ENCODE measurements around the gene TLR7. TPM values are rescaled to one million over a fixed set of nuclear protein-coding genes. Genes with fewer than 3 reads are reported as not detected.

Gene TLR7
- total and polyA plus RNA-seq, 9 of the 15 experiments (the other 6 are each of a cell fraction or from before 2014, with no cell fraction given) = 0.04 to 0.13 (median 0.07) TPM; not detected in 6

DNA sequence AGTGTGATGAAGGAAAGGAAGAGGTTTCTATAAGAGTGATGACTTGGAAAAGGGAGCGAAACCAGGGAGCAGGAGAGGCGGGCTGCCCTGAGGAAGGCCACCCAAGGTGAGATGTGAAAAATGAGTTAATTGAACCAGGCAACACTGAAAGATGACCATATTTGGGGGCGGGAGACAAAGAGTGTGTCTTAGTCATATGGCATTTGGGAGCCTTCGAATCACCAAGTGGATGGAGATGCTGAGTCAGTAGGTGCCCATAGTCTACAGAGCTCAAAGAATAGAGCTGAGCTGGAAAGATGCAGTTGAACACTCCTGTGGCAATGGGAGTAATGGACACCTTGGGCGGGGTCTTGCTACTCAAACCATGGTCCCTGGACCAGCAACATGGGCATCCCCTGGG, 31.2 kb downstream of the TLR7 start:
- Histone ChIP-seq H3K4me1 (replicated peaks in 1 of 2; ENCODE audit: control insufficient read depth in 2 of 2, insufficient read depth in 2 of 2, low read length in 2 of 2) (no peaks in the 10 kb centered on the region; a peak in 1 of 5 replicates), H3K27ac (ENCODE audit: extremely low read depth, low read depth, low read length) (no peak overlapping the region), H3K36me3 (ENCODE audit: control insufficient read depth, insufficient read depth, low read length) (no peaks in the 10 kb centered on the region), H3K9me3 (replicated peaks; ENCODE audit: control insufficient read depth, insufficient read depth, low read depth, low read length) (no peaks in the 10 kb centered on the region), H3K79me2 (ENCODE audit: control insufficient read depth, insufficient read depth, low read length) (no peaks in the 10 kb centered on the region), H3K9ac (ENCODE audit: insufficient read depth in 1 of 2, low read depth in 2 of 2, low read length in 2 of 2) (no peak overlapping the region), H3K4me3 (no peak overlapping the region), H3K27me3 (ENCODE audit: control insufficient read depth in 2 of 2, insufficient read depth in 2 of 2, low read length in 2 of 2) (no peaks in the 10 kb centered on the region), H3K9me1 (ENCODE audit: control insufficient read depth, insufficient read depth, low read length) (no peaks in the 10 kb centered on the region), H2AFZ (ENCODE audit: low read depth, low read length) (no peak overlapping the region), H3K4me2 (ENCODE audit: insufficient read depth, low read length) (no peak overlapping the region), H4K20me1 (replicated peaks; ENCODE audit: control insufficient read depth, insufficient read depth, low read length) (no peaks in the 10 kb centered on the region)
- ATAC-seq = no peak
- TF ChIP-seq SNIP1 (IDR thresholded peaks at IDR 0.05; ENCODE audit: low read depth) (no peak), ELF4 (CRISPR knock-in tag; IDR thresholded peaks at IDR 0.05) (no peak), GTF2A2 (tag; IDR thresholded peaks at IDR 0.05) (no peak), GTF2F1 (IDR thresholded peaks at IDR 0.05; ENCODE audit: low read depth, low read length) (no peak), COPS2 (conservative IDR thresholded peaks at IDR 0.05) (no peak), FOXJ2 (tag; IDR thresholded peaks at IDR 0.05) (no peak), ZNF778 (CRISPR knock-in tag; IDR thresholded peaks at IDR 0.05) (no peak), RBM25 (IDR thresholded peaks at IDR 0.05; ENCODE audit: low read depth, low read length, severe bottlenecking) (no peak), ETS2 (tag; IDR thresholded peaks at IDR 0.05; ENCODE audit: borderline replicate concordance, poor library complexity, severe bottlenecking) (no peak), LCOR (CRISPR knock-in tag; IDR thresholded peaks at IDR 0.05) (no peak), ZKSCAN1 (IDR thresholded peaks at IDR 0.05; ENCODE audit: low read depth, low read length) (no peak)
- TF ChIP-seq, protein P1, sequence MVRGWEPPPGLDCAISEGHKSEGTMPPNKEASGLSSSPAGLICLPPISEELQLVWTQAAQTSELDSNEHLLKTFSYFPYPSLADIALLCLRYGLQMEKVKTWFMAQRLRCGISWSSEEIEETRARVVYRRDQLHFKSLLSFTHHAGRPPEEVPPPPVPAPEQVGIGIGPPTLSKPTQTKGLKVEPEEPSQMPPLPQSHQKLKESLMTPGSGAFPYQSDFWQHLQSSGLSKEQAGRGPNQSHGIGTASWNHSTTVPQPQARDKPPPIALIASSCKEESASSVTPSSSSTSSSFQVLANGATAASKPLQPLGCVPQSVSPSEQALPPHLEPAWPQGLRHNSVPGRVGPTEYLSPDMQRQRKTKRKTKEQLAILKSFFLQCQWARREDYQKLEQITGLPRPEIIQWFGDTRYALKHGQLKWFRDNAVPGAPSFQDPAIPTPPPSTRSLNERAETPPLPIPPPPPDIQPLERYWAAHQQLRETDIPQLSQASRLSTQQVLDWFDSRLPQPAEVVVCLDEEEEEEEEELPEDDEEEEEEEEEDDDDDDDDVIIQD (CRISPR knock-in tag; IDR thresholded peaks at IDR 0.05) = no peak
- intact Hi-C loops (cut with micrococcal nuclease) = no loop called here
- ChIA-PET POLR2A (no interaction called here), CTCF (ENCODE audit: low intra/inter-chr PET ratio) (no interaction called here)
- no peak for FAIRE-seq
- 7% methylated on average over 4 of the region's 5 CpGs for WGBS (ENCODE audit: insufficient coverage, low coverage, missing lambda C conversion rate)
- DNase-seq (ENCODE audit: extremely low read depth in 1 of 4, low spot score in 3 of 4) = no peak
- in situ Hi-C loops (cut with MboI) = loop anchor here (10.0 kb wide), 1 partner anchor 73 kb away; no protein-coding TSS in a partner anchor
- BruUV-seq (replicated peaks) = no TSS peak
